Hematopoietic multipotent progenitor cell treated with erythropoietin and hydrocortisone succinate and interleukin-3 and kit ligand, for 15 days (in vitro differentiated cells): ENCODE measurements around the gene NRN1L.
A peak's percentile ranks its signal among the peaks of the same experiment; 100 is the strongest.
"Not testable (repeated sequence)": the region's sequence is repeated elsewhere in the genome, so short reads cannot be mapped to it uniquely, and the experiment has no call there.

Source experiments
- DNase-seq: peaks from one replicate; pipeline ENCODE4 v3.0.0-alpha.2; 2015; ENCODE audit warnings: low spot score

The NRN1L gene

DNA sequence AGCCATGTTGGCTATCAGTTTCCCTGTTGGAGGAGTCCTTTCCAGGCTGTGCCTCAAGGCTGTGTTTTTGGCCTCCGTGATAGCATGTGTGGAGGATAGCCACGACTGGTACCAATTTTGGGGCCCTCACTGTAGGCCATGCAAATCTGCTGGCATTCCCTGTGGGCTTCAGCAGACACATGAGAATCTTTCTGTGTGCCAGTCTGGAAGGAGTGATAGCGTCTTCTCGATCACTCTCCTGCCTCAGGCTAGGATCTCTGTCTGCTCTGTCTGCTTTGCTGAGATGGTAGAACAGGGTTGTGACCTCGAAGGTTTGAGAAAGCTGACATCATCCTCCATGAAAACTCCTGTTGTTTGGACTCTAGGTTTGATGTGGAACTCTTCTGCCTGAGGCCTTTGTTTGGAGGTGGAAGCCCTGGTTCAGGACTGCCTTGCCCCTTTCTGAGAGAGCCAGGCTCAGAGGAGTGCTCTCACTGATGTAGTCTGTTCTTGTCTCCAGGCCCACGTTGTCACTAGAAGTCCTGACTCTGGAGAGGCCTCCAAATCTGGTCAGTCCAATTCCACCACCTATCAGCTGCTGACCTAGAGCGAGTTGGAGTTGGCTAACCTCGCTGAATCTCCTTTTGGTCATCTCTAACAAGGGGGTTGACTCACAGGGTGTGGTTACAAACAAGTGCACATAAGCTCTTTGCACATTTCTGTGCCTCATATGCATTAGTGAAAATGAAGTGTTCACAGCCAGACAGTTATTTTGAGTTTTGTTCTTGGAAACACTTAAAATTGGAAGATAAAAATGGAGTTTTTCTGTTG lies 23.9 kb upstream of the NRN1L start:
- DNase-seq, result no peak

GRCh38 chr16:67861877-67862276 lies 22.8 kb upstream of the NRN1L start:
- no peak for DNase-seq

GRCh38 chr16:67862623-67863583 lies 21.8 kb upstream of the NRN1L start:
- DNase-seq, result no peak

DNA sequence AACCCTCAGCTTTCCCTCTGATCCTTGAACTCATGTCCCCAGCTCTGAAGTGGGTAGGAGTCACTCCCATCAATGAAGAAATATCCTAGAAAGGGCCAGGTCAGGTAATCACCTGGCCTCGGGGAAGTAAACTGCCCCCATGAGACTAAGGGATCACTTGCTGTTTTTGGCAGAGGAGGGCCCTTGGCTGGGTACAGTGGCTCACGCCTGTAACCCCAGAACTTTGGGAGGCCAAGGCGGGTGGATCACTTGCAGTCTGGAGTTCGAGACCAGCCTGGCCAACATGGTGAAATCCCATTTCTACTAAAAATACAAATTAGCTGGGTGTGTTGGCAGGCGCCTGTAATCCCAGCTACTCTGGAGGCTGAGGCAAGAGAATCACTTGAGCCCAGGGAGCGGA lies 20.6 kb upstream of the NRN1L start:
- not testable (repeated sequence) for DNase-seq

DNA sequence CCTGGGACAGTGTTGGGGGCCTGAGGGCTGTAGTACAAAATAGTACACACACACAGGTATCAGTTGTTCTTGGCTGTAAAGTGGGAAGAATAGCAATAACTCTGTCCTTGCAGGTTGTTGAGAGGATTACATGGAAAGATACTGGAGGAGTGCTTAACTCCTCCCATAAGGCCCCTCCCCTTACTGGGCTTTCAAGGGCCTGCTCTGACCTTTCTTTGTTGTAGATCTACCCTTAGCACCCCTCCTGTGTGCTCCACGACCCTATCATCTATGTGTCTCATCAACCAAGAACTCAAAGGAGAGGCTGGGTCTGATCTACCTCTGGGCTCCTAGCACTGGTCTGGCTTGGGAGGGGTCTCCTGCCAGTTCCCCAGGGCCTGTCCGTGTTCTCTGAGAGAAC lies 20.1 kb upstream of the NRN1L start:
- DNase-seq, result no peak

GRCh38 chr16:67865318-67865717 lies 19.4 kb upstream of the NRN1L start:
- peak; percentile 58 for DNase-seq

- DNase-seq, result no peak
Measured at GRCh38 chr16:67868290-67868689, 16.4 kb upstream of the NRN1L start.

DNA sequence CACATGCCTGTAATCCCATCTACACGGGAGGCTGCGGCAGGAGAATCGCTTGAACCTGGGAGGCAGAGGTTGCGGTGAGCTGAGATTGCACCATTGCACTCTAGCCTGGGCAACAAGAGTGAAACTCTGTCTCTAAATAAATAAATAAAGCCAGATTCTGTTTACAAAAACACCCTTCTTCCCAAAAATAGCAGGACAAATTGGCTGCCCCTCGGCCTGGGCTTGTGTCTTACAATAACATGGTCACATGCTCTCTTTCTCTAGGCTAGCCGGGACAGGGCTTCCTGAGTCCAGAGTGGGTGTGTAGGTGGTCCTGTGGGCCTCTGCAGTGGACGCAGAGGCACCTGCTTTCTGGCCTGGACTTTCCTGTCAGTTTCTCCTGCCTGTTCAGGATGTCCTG lies 15.0 kb upstream of the NRN1L start:
- DNase-seq, result no peak

- DNase-seq, result no peak
Measured at GRCh38 chr16:67871256-67871655, 13.4 kb upstream of the NRN1L start.

DNA sequence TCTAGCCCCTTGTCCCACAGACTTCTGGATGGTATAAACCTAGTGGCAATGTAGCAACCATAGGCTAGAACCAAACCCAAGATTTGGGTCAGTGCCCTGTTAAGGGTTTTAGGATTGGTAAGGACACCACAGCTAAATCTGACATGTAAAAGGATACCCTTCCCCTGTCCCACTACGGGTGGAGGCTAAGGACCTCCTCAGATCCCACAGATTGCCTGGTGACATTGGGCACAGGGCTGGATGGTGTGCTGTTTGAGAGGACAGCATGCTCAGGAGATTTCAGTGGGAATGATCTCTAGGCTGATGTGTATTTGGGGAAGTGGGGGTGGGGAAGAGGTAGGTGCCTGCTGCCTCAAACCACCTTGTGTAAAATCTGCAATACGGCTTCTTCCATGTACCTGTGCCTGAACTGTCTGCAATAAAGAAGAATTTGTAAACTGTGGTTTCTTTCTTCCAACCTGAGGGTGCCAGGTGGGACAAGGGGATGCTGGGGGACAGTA lies 12.5 kb upstream of the NRN1L start:
- DNase-seq, result no peak

- DNase-seq, result peak; percentile 73
Measured at GRCh38 chr16:67872631-67873434, 11.9 kb upstream of the NRN1L start, which contains the start of gene EDC4. EDC4 (plus strand) TSS chr16:67873052; CDS start chr16:67873262, 210 bp downstream.

DNA sequence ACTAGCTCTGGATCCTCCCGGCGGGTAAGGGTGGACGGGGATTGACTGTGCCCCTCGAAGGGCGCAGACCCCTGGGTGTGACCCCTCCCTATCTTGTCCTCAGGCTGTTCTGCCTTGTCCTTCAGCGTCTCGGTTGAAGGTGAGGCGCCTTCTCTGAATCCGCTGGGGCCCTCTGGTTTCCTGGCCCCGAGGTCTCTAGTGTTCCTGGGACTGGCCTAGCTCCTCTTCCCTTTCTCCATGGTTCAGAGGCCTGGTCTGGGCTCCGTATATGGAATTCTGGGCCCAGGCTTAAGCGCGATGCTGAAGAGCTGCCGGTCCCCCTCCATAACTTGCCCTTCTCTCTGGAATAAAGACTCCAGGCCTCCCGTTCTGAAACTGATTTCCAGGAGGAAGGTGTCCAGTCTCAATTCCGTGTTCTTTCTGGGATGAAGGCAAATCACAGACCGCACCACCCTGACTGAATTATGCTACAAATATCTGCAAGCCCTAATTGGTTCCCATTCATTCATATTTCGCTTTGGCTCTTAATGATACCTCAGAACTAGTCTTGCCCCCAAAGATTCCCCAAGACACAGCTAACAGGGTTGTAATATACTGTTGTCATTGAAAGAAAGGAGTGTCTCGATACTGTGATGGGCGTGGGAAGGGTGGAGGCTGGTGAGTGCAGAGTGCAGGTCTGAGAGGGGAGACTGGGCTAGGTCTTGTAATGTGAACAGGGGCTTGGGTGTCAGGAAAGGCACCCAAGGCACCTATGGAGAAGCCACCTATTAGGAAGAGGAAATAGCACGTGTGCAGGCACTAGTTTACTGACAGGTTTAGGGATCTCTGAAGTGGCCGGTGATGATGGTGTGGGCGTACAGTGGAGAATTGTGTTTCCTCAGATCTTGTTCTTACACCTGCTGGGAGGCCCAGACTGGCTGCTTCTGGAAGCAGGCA lies 11.0 kb upstream of the NRN1L start:
- no peak for DNase-seq

DNA sequence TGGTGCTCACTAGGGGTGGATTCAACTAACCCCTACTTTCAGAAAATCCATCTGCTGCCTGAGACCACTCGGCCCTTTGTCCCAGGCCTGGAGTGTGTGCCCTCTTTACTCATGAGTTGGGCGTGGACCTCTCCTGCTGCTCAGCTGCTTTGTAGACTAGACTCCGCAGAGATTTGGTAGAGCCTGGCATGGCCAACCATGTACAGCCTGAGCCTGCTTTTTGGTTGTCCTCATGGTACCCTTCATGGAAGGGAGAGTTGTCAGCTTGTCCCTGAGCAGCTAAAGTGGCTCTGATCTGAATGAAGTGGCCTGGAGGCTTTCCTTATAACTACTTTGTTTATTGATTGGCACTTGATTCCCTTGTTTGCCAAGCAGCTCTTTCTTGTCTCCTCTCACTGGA lies 10.3 kb upstream of the NRN1L start:
- no peak for DNase-seq

- no peak for DNase-seq
Measured at GRCh38 chr16:67877064-67877463, 7.6 kb upstream of the NRN1L start.

GRCh38 chr16:67878232-67878631 lies 6.5 kb upstream of the NRN1L start:
- no peak for DNase-seq

GRCh38 chr16:67878846-67879245 lies 5.8 kb upstream of the NRN1L start:
- no peak for DNase-seq

DNA sequence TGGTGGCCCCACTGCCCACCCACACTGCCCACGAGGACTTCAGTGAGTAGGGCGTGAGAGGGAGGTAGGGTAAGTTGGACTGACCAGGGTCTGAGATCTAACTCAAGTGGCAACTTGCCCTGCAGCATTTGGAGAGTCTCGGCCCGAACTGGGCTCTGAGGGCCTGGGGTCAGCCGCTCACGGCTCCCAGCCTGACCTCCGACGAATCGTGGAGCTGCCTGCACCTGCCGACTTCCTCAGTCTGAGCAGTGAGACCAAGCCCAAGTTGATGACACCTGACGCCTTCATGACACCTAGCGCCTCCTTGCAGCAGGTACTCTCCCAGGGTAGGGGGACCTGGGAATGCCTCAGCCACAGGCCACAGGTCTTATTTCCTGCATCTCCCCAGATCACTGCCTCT lies 5.2 kb upstream of the NRN1L start:
- no peak for DNase-seq

- DNase-seq, result no peak
Measured at GRCh38 chr16:67879936-67880335, 4.7 kb upstream of the NRN1L start.

DNA sequence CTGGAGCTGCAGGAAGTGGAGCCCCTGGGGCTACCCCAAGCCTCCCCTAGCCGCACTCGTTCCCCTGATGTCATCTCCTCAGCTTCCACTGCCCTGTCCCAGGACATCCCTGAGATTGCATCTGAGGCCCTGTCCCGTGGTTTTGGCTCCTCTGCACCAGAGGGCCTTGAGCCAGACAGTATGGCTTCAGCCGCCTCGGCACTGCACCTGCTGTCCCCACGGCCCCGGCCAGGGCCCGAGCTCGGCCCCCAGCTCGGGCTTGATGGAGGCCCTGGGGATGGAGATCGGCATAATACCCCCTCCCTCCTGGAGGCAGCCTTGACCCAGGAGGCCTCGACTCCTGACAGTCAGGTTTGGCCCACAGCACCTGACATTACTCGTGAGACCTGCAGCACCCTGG lies 4.1 kb upstream of the NRN1L start:
- no peak for DNase-seq

DNA sequence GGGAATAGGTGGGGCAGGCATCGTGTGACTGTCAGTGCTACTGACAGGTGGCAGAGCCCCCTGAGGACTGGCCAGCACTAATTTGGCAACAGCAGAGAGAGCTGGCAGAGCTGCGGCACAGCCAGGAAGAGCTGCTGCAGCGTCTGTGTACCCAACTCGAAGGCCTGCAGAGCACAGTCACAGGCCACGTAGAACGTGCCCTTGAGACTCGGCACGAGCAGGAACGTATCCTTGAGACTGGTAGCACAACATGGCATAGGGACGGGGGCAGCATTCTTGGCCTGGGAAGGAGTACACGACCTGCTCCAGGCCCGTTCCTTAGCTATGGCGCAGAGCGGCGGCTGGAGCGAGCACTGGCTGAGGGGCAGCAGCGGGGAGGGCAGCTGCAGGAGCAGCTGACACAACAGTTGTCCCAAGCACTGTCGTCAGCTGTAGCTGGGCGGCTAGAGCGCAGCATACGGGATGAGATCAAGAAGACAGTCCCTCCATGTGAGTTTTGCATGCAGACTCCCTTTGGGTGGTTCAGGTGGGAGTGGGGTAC lies 3.0 kb upstream of the NRN1L start:
- DNase-seq, result no peak
